Breast epithelium (tissue), 3 donors: Measurements from ENCODE around the gene GNAI2.

Source experiments
- CTCF ChIP-seq, 3 donors: fragments of 450-650 bp; IDR thresholded peaks; one replicate each; pipeline ENCODE4 v1.5.1; 2016 to 2017; ENCODE audit warnings: antibody characterized with exemption in 3 of 3, mild to moderate bottlenecking in 3 of 3, moderate library complexity in 3 of 3
- POLR2A ChIP-seq: fragments of 450-650 bp; IDR thresholded peaks from one replicate; pipeline ENCODE4 v1.6.1; 2016; ENCODE audit warnings: antibody characterized with exemption, mild to moderate bottlenecking, moderate library complexity
- POLR2AphosphoS5 ChIP-seq, 3 donors: sonication (generic); formaldehyde crosslinking; IDR thresholded peaks; one replicate each; pipeline ENCODE4 v1.6.1; 2017; ENCODE audit warnings: antibody characterized with exemption in 3 of 3

DNA sequence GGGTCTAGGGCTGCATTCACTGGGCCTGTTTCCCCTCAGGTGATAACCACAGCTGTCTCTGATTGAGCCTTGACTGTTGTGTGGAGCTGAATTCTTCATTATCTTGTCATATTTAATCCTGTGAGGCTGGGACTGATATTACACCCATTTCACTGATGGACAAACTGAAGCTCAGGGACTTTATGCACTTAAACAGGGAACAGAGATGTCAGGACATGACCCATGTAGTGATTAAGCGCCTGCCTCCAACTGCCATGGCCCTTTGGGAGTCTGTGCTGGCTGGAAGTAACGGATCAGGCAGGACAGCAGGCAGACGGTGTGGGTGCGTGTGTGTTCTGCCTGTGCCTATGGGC lies 7.5 kb downstream of the GNAI2 start:
- no peak for TF ChIP-seq CTCF (IDR thresholded peaks at IDR 0.05)
- no peak for TF ChIP-seq POLR2AphosphoS5 (IDR thresholded peaks at IDR 0.05)
- TF ChIP-seq POLR2A, result no peak
